IMR-90 (cell line): ENCODE results near the gene PEX11A.

Experiments used
- CEBPB ChIP-seq: IDR thresholded peaks from 2 replicates; pipeline ENCODE4 v1.6.1; 2012; ENCODE audit warnings: low read depth, low read length, improper control_type of control experiment
- CTCF ChIP-seq: conservative IDR thresholded peaks from 2 replicates; pipeline ENCODE4 v1.5.1; 2012; ENCODE audit warnings: mild to moderate bottlenecking, low read depth, low read length, improper control_type of control experiment
- ELK1 ChIP-seq: fragments of 150-350 bp; IDR thresholded peaks from 2 replicates; pipeline ENCODE4 v1.6.1; 2016; ENCODE audit warnings: low read depth, mild to moderate bottlenecking, low read length, moderate library complexity, borderline replicate concordance
- FOS ChIP-seq: fragments of 150-350 bp; IDR thresholded peaks from 2 replicates; pipeline ENCODE4 v1.6.1; 2016; ENCODE audit warnings: low read depth, low read length
- MAFK ChIP-seq: IDR thresholded peaks from 2 replicates; pipeline ENCODE4 v1.6.1; 2012; ENCODE audit warnings: low read depth, low read length, improper control_type of control experiment
- MAZ ChIP-seq: IDR thresholded peaks from 2 replicates; pipeline ENCODE4 v1.6.1; 2012; ENCODE audit warnings: low read depth, mild to moderate bottlenecking, low read length, improper control_type of control experiment, moderate library complexity, borderline replicate concordance
- MXI1 ChIP-seq: IDR thresholded peaks from 2 replicates; pipeline ENCODE4 v1.6.1; 2012; ENCODE audit warnings: low read depth, mild to moderate bottlenecking, low read length, moderate library complexity, borderline replicate concordance
- POLR2A ChIP-seq: IDR thresholded peaks from 2 replicates; pipeline ENCODE4 v1.6.1; 2012; ENCODE audit warnings: mild to moderate bottlenecking, low read depth, low read length
- RAD21 ChIP-seq: IDR thresholded peaks from 2 replicates; pipeline ENCODE4 v1.6.1; 2012; ENCODE audit warnings: low read length, improper control_type of control experiment
- RCOR1 ChIP-seq: IDR thresholded peaks from 2 replicates; pipeline ENCODE4 v1.6.1; 2012; ENCODE audit warnings: mild to moderate bottlenecking, low read length, improper control_type of control experiment; ENCODE audit not compliant: insufficient replicate concordance
- RFX5 ChIP-seq: IDR thresholded peaks from 2 replicates; pipeline ENCODE4 v1.8.0; 2012; ENCODE audit warnings: low read depth, mild to moderate bottlenecking, low read length, moderate library complexity
- SMC3 ChIP-seq: fragments of 150-350 bp; IDR thresholded peaks from 2 replicates; pipeline ENCODE4 v1.6.1; 2016; ENCODE audit warnings: low read depth, mild to moderate bottlenecking, antibody characterized with exemption, low read length, moderate library complexity
- USF2 ChIP-seq: fragments of 150-350 bp; IDR thresholded peaks from 2 replicates; pipeline ENCODE4 v1.6.1; 2017; ENCODE audit warnings: mild to moderate bottlenecking, antibody characterized with exemption, low read length, low read depth

GRCh38 chr15:89673165-89673512 is 17.4 kb downstream of the PEX11A start:
- peak; percentile 28; the same call in 1 of the 2 replicates for TF ChIP-seq CTCF
- TF ChIP-seq POLR2A = no peak
- no peak for TF ChIP-seq ELK1
- TF ChIP-seq CEBPB = no peak
- no peak for TF ChIP-seq RFX5
- peak; percentile 5; the same call in 1 of the 2 replicates for TF ChIP-seq RAD21
- TF ChIP-seq SMC3 = no peak
- no peak for TF ChIP-seq FOS
- no peak for TF ChIP-seq RCOR1
- TF ChIP-seq USF2 = no peak
- no peak for TF ChIP-seq MAZ
- TF ChIP-seq MAFK = no peak
- TF ChIP-seq MXI1 = no peak
